Stomach smooth muscle (tissue), 2 donors: Measurements from ENCODE around the gene ACSL3.

Experiments used
- H3K27ac ChIP-seq: one replicate; pipeline ENCODE4 v1.7.0; 2013; ENCODE audit warnings: mild to moderate bottlenecking, low read length, inconsistent platforms
- H3K27me3 ChIP-seq, 2 donors: one replicate each; pipeline ENCODE4 v1.7.0; 2013; ENCODE audit warnings: low read length in 2 of 2; ENCODE audit not compliant: insufficient read depth in 2 of 2, control insufficient read depth in 1 of 2
- H3K36me3 ChIP-seq, 2 donors: one replicate each; pipeline ENCODE4 v1.7.0; 2013; ENCODE audit warnings: low read length in 2 of 2; ENCODE audit not compliant: control insufficient read depth in 2 of 2, insufficient read depth in 2 of 2
- H3K4me1 ChIP-seq: one replicate; pipeline ENCODE4 v1.7.0; 2013; ENCODE audit warnings: low read length; ENCODE audit not compliant: control insufficient read depth, insufficient read depth
- H3K4me3 ChIP-seq, 2 donors: one replicate each; pipeline ENCODE4 v1.7.0; 2013; ENCODE audit warnings: low read length in 2 of 2
- H3K9ac ChIP-seq, 2 donors: one replicate each; pipeline ENCODE4 v1.7.0; 2013; ENCODE audit warnings: low read length in 2 of 2, mild to moderate bottlenecking in 1 of 2
- H3K9me3 ChIP-seq, 2 donors: one replicate each; pipeline ENCODE4 v1.7.0; 2013; ENCODE audit warnings: low read length in 2 of 2; ENCODE audit not compliant: control insufficient read depth in 2 of 2
- donor health status: healthy.
- donor health status: Pancreatic carcinoma.

Gene ACSL3

DNA sequence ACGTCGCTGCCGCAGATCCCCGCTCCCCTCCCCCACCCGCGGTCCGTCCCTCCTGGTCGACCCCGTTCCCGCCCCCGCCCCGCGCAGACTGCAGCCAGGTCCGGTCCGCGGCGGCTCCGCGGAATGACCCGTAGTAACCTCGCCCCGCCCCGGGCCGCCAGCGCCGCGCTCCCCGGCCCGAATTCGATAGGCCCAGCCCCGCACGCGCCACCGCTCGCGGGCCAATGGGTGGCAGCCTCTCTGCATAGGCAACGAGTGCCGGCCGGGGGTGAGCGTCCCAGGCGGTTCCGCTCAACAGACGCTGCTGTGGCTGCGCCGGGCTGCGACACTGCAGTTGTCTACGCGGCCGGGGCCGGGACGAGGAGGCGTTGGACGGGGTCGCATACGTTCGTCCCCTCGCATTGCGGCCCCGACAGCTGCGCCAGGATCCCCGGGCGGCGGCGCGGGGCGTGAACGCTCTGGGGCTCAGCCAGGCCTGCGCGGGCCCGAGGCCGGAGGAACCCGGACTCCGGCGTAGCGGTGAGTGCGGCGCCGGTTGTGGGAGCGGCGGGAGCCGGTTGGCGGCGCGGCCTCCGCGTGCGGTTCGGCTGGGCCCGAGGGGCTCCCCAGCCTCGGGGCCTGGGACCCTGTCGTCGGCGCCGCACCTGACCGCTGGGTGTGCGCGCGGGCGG, at the start of gene ACSL3:
TSS of gene ACSL3 (plus strand) at position 297 of the 671 bp plus-strand sequence. CDS start 47,737 bp downstream, outside the sequence.
- H3K9ac ChIP-seq = peak within 1 kb of the TSS; percentile 75 to 86
- H3K27ac ChIP-seq = peak within 1 kb of the TSS; percentile 87
- no peaks in the 10 kb centered on the region for H3K9me3 ChIP-seq
- peaks cover 26% of the 10 kb centered on the region for H3K4me1 ChIP-seq
- H3K4me3 ChIP-seq = peak within 1 kb of the TSS; percentile 81 to 93
- no peaks in the 10 kb centered on the region for H3K27me3 ChIP-seq
- H3K36me3 ChIP-seq = no peaks in the 10 kb centered on the region

- no peaks in the 10 kb centered on the region for H3K27me3 ChIP-seq
- no peaks in the 10 kb centered on the region for H3K9me3 ChIP-seq
- no peak overlapping the region for H3K27ac ChIP-seq
Observed at GRCh38 chr2:222811828-222812227, 49.0 kb upstream of the ACSL3 start.

GRCh38 chr2:222813177-222813843, 47.5 kb upstream of the ACSL3 start:
- H3K36me3 ChIP-seq = no peaks in the 10 kb centered on the region
- no peak overlapping the region for H3K9ac ChIP-seq
- H3K4me3 ChIP-seq = no peak overlapping the region
- no peaks in the 10 kb centered on the region for H3K9me3 ChIP-seq
- H3K27ac ChIP-seq = no peak overlapping the region
- H3K4me1 ChIP-seq = no peaks in the 10 kb centered on the region
- H3K27me3 ChIP-seq = no peaks in the 10 kb centered on the region

More at GRCh38 chr2:222811828-222812227, 49.0 kb upstream of the ACSL3 start:
- no peak overlapping the region for H3K9ac ChIP-seq
- H3K4me1 ChIP-seq = no peaks in the 10 kb centered on the region
- no peak overlapping the region for H3K4me3 ChIP-seq
- no peaks in the 10 kb centered on the region for H3K36me3 ChIP-seq

GRCh38 chr2:222819722-222820333, 41.0 kb upstream of the ACSL3 start:
- Histone ChIP-seq H3K27me3 (no peaks in the 10 kb centered on the region), H3K9ac (no peak overlapping the region), H3K27ac (no peak overlapping the region), H3K9me3 (no peaks in the 10 kb centered on the region), H3K36me3 (no peaks in the 10 kb centered on the region), H3K4me1 (no peaks in the 10 kb centered on the region), H3K4me3 (no peak overlapping the region)

GRCh38 chr2:222823183-222823930, 37.5 kb upstream of the ACSL3 start:
- Histone ChIP-seq H3K9ac (no peak overlapping the region), H3K27me3 (no peaks in the 10 kb centered on the region), H3K4me3 (no peak overlapping the region), H3K27ac (no peak overlapping the region), H3K9me3 (no peaks in the 10 kb centered on the region), H3K36me3 (no peaks in the 10 kb centered on the region), H3K4me1 (no peaks in the 10 kb centered on the region)

DNA sequence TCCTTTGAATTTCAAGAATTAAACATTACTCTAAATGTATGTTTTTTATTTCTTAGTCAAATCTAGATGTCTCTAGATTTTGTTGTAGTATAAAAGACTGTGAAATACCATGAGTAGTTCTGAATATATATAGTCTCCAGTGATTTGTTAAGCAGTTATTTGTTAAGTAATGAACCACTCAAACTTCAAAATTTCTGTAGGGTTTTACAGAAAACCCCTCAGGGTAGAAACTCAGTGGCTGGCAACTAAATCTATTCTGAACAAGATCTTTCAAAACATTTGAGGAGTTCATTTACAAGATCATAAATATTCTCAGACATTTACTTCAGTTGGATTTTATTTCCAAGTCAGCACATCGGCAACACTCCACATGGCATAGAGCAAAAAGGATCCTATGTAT, 35.8 kb upstream of the ACSL3 start:
- no peaks in the 10 kb centered on the region for H3K9me3 ChIP-seq
- H3K4me1 ChIP-seq = no peaks in the 10 kb centered on the region
- no peak overlapping the region for H3K4me3 ChIP-seq
- no peaks in the 10 kb centered on the region for H3K27me3 ChIP-seq
- no peaks in the 10 kb centered on the region for H3K36me3 ChIP-seq
- H3K9ac ChIP-seq = no peak overlapping the region
- H3K27ac ChIP-seq = no peak overlapping the region

DNA sequence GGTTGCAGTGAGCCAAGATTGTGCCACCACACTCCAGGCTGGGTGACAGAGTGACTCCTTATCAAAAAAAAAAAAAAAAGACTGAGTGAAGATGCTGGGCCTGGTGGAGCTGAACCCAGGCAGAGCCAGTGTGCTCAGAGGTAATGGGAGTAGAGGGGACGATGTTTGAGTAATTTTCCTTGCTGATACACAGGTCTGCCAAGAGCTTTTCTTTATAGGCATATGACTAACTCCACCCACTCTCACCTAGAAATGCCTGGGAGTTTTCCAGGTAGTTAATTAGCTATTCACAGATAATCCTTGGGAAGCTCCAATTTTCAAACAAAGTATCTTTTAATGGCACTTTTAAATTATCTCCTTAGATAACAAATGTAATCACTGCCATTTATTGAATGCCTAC, 33.4 kb upstream of the ACSL3 start:
- H3K4me3 ChIP-seq = no peak overlapping the region
- H3K27ac ChIP-seq = no peak overlapping the region
- no peaks in the 10 kb centered on the region for H3K36me3 ChIP-seq
- no peak overlapping the region for H3K9ac ChIP-seq
- no peaks in the 10 kb centered on the region for H3K9me3 ChIP-seq
- no peaks in the 10 kb centered on the region for H3K27me3 ChIP-seq
- no peaks in the 10 kb centered on the region for H3K4me1 ChIP-seq

GRCh38 chr2:222828572-222828971, 32.3 kb upstream of the ACSL3 start:
- Histone ChIP-seq H3K9me3 (no peaks in the 10 kb centered on the region), H3K4me3 (no peak overlapping the region), H3K27ac (no peak overlapping the region)

DNA sequence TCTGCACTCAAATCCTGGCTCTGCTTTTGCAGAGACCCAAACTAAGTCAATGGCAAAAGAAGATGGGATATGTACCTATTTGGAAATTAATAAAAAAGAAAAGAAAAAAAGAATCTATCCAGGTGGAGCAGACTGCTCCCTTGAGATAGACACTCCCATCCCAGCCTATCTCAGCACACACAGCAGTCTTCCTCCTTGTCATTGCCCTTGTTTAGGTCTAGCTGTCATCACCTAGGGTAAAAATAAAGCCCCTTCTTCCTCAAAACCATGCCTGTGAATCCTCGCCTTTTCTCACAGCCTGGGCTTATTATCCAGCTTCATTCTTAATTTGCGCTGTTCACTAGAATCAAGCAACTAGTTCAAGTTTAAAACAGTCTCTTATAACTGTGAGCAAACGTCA, 30.7 kb upstream of the ACSL3 start:
- Histone ChIP-seq H3K27me3 (no peaks in the 10 kb centered on the region), H3K4me3 (no peak overlapping the region), H3K27ac (no peak overlapping the region), H3K36me3 (no peaks in the 10 kb centered on the region), H3K9me3 (no peaks in the 10 kb centered on the region), H3K9ac (no peak overlapping the region), H3K4me1 (no peaks in the 10 kb centered on the region)

More at GRCh38 chr2:222828572-222828971, 32.3 kb upstream of the ACSL3 start:
- no peaks in the 10 kb centered on the region for H3K4me1 ChIP-seq
- no peak overlapping the region for H3K9ac ChIP-seq
- no peaks in the 10 kb centered on the region for H3K27me3 ChIP-seq
- no peaks in the 10 kb centered on the region for H3K36me3 ChIP-seq

DNA sequence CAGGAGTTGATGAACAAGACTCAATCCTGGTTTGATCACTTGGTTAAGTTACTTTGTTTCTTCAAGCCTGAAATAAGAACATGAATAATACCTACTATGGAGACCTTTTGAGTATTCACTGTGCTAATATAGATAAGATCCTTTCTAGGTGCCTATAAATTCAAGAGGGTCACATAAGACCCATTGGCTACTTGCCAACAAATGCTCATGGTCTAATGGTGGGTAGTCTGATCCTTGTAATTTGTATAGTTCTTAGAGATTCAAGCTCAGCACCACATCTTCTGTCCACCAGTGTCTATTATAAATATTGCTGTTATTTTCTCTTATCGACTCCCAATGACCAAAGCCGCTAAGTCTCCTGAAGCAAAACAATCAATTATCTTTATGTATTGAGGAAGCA, 27.4 kb upstream of the ACSL3 start:
- Histone ChIP-seq H3K4me1 (no peaks in the 10 kb centered on the region), H3K9ac (no peak overlapping the region), H3K36me3 (no peaks in the 10 kb centered on the region), H3K27me3 (no peaks in the 10 kb centered on the region), H3K4me3 (no peak overlapping the region), H3K27ac (no peak overlapping the region), H3K9me3 (no peaks in the 10 kb centered on the region)
